HS-5 (cell line): ENCODE data around the gene KCNF1.

Source experiments
- DNase-seq: peaks from one replicate; pipeline ENCODE4 v3.0.0-alpha.2; 2012; ENCODE audit warnings: low read depth

KCNF1 gene

GRCh38 chr2:10920764-10921388 lies 9.1 kb downstream of the KCNF1 start:
- DNase-seq, result no peak

- no peak for DNase-seq
These were observed 9.8 kb downstream of the KCNF1 start for GRCh38 chr2:10921525-10921924.

- no peak for DNase-seq
These were observed 10.7 kb downstream of the KCNF1 start for GRCh38 chr2:10922307-10923007.

GRCh38 chr2:10923008-10923375 lies 11.3 kb downstream of the KCNF1 start:
- DNase-seq, result no peak

- DNase-seq, result no peak
These were observed 12.2 kb downstream of the KCNF1 start for GRCh38 chr2:10923965-10924364.

- DNase-seq, result no peak
These were observed 12.7 kb downstream of the KCNF1 start for GRCh38 chr2:10924441-10924840.

GRCh38 chr2:10924859-10925258 lies 13.1 kb downstream of the KCNF1 start:
- DNase-seq, result no peak

- no peak for DNase-seq
These were observed 14.6 kb downstream of the KCNF1 start for GRCh38 chr2:10926191-10926820.

- DNase-seq, result no peak
These were observed 19.2 kb downstream of the KCNF1 start for GRCh38 chr2:10930721-10931516.

- DNase-seq, result peak; percentile 14
These were observed 20.0 kb downstream of the KCNF1 start for GRCh38 chr2:10931710-10932255.

- no peak for DNase-seq
These were observed 20.8 kb downstream of the KCNF1 start for GRCh38 chr2:10932345-10933151.

- no peak for DNase-seq
These were observed 22.0 kb downstream of the KCNF1 start for GRCh38 chr2:10933700-10934225.

- DNase-seq, result no peak
These were observed 22.7 kb downstream of the KCNF1 start for GRCh38 chr2:10934308-10934978.

GRCh38 chr2:10934979-10935350 lies 23.2 kb downstream of the KCNF1 start:
- DNase-seq, result no peak

GRCh38 chr2:10935366-10935918 lies 23.7 kb downstream of the KCNF1 start:
- DNase-seq, result no peak

- DNase-seq, result peak; percentile 94
These were observed 24.5 kb downstream of the KCNF1 start for GRCh38 chr2:10935953-10936942.

- no peak for DNase-seq
These were observed 27.3 kb downstream of the KCNF1 start for GRCh38 chr2:10939058-10939457.

GRCh38 chr2:10940596-10940995 lies 28.9 kb downstream of the KCNF1 start:
- DNase-seq, result no peak

GRCh38 chr2:10941383-10941782 lies 29.6 kb downstream of the KCNF1 start:
- no peak for DNase-seq
